Tibial artery (tissue), 4 donors: ENCODE data around the gene RASA3.

Source experiments
- DNase-seq, 2 donors: peaks; one replicate each; pipeline ENCODE4 v3.0.0-alpha.2; 2019
- H3K27ac ChIP-seq, 2 donors: fragments of 200-600 bp; sonication (generic) in 1 of 2; 1 replicate in 1 of 2; 2 replicates in 1 of 2; pipeline ENCODE4 v1.5.1; 2018 to 2019; ENCODE audit warnings: mild to moderate bottlenecking in 1 of 2
- H3K27me3 ChIP-seq, 2 donors: fragments of 200-600 bp; sonication (generic) in 1 of 2; one replicate each; pipeline versions ENCODE4 v1.5.1 to v1.6.0; 2016 to 2019
- H3K36me3 ChIP-seq, 3 donors: fragments of 200-600 bp; sonication (generic) in 2 of 3; one replicate each; pipeline ENCODE4 v1.5.1; 2016 to 2019; ENCODE audit warnings: mild to moderate bottlenecking in 2 of 3
- H3K4me1 ChIP-seq, 4 donors: fragments of 200-600 bp; sonication (generic) in 2 of 4; 1 replicate in 3 of 4; 2 replicates in 1 of 4; pipeline ENCODE4 v1.5.1; 2016 to 2019
- H3K4me3 ChIP-seq, 2 donors: fragments of 200-600 bp; sonication (generic) in 1 of 2; 1 replicate in 1 of 2; 2 replicates in 1 of 2; pipeline ENCODE4 v1.5.1; 2018 to 2019; ENCODE audit warnings: mild to moderate bottlenecking in 2 of 2
- H3K9me3 ChIP-seq, 3 donors: fragments of 200-600 bp; sonication (generic) in 1 of 3; one replicate each; pipeline ENCODE4 v1.5.1; 2016 to 2019
- CTCF ChIP-seq, 2 experiments: fragments of 200-600 bp in 1 of 2; fragments of 450-650 bp in 1 of 2; IDR thresholded peaks; one replicate each; pipeline ENCODE4 v1.5.1; 2017 to 2019; ENCODE audit warnings: antibody characterized with exemption in 2 of 2, mild to moderate bottlenecking in 1 of 2, moderate library complexity in 1 of 2
- intact Hi-C: fragments of 100-400 bp; cut with DNase I; formaldehyde crosslinking; loops from one replicate; pipeline ENCODE4 v1.15.0; 2023; ENCODE audit warnings: low total_unique reads

The RASA3 gene

DNA sequence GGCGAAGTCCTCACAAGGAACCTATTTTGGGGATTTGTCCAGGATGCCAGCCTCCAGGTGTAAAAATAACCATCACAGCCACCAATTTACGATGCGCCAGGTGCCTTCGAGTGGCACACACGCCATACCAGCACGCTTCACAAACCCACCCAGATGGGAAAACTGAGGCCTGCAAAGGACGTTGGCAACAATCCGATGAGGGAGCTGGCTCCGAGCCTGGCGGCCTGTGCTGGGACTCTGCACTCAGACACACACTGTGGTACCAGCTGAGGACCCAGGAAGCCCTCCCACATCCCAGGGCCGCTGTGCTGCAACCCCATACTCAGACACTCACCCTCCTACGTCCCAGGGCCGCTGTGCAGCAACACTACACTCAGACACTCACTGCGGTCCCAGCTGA is 93.5 kb downstream of the RASA3 start:
- Histone ChIP-seq H3K36me3 (peaks cover 0 to 15% (median 0%) of the 10 kb centered on the region in 3 donors), H3K4me1 (peaks cover 0 to 23% (median 15%) of the 10 kb centered on the region in 4 donors), H3K27me3 (no peaks in the 10 kb centered on the region), H3K4me3 (no peak overlapping the region), H3K27ac (no peak overlapping the region), H3K9me3 (no peaks in the 10 kb centered on the region)
- no peak for DNase-seq
- TF ChIP-seq CTCF (IDR thresholded peaks at IDR 0.05): no peak
- intact Hi-C loops: no loop called here

DNA sequence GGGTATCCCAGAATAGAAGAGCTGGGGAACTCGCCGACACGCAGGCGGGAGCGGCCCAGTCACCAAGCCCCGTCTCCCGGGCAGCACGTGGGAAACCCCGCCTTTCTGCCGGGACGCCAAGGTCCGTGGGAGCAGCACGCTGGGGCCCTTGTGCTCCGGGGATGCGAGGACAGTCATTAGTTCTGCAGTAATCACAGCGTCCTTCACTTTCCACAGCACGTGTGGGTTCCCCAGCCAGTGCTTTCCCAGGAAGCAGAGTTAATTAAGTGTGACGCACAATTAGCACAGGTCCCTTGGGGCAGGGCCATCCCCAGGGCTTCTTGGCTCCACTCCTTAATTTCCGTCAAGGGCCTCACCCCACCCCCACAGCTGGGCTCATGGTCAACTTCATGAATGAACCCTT is 94.2 kb downstream of the RASA3 start:
- H3K27ac ChIP-seq: no peak overlapping the region
- intact Hi-C loops: no loop called here
- TF ChIP-seq CTCF (IDR thresholded peaks at IDR 0.05): no peak
- no peaks in the 10 kb centered on the region for H3K27me3 ChIP-seq
- H3K4me1 ChIP-seq: peaks cover 0 to 28% (median 16%) of the 10 kb centered on the region in 4 donors
- H3K9me3 ChIP-seq: no peaks in the 10 kb centered on the region
- DNase-seq: no peak
- peaks cover 0 to 15% (median 0%) of the 10 kb centered on the region in 3 donors for H3K36me3 ChIP-seq
- H3K4me3 ChIP-seq: no peak overlapping the region

DNA sequence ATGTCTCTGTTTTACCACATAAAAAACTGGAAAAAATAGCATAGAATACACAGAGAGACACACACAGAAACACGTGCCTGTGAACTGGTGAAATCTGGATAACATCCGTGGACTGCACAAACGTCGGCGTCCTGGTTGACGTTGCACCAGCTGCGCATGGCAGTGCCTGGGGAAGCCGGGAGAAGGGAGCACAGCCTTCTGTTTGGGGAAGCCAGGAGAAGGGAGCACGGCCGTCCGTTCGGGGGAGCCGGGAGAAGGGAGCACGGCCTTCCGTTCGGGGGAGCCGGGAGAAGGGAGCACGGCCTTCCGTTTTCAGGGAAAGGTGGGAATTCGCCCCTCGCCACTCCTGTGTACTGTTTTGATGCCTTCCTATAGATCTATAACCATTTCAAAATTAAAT is 94.7 kb downstream of the RASA3 start:
- TF ChIP-seq CTCF (IDR thresholded peaks at IDR 0.05): no peak
- H3K27ac ChIP-seq: no peak overlapping the region
- H3K4me3 ChIP-seq: no peak overlapping the region
- H3K9me3 ChIP-seq: no peaks in the 10 kb centered on the region
- peaks cover 0 to 15% (median 0%) of the 10 kb centered on the region in 3 donors for H3K36me3 ChIP-seq
- H3K4me1 ChIP-seq: peaks cover 0 to 28% (median 16%) of the 10 kb centered on the region in 4 donors
- no peak for DNase-seq
- H3K27me3 ChIP-seq: no peaks in the 10 kb centered on the region
- intact Hi-C loops: no loop called here

DNA sequence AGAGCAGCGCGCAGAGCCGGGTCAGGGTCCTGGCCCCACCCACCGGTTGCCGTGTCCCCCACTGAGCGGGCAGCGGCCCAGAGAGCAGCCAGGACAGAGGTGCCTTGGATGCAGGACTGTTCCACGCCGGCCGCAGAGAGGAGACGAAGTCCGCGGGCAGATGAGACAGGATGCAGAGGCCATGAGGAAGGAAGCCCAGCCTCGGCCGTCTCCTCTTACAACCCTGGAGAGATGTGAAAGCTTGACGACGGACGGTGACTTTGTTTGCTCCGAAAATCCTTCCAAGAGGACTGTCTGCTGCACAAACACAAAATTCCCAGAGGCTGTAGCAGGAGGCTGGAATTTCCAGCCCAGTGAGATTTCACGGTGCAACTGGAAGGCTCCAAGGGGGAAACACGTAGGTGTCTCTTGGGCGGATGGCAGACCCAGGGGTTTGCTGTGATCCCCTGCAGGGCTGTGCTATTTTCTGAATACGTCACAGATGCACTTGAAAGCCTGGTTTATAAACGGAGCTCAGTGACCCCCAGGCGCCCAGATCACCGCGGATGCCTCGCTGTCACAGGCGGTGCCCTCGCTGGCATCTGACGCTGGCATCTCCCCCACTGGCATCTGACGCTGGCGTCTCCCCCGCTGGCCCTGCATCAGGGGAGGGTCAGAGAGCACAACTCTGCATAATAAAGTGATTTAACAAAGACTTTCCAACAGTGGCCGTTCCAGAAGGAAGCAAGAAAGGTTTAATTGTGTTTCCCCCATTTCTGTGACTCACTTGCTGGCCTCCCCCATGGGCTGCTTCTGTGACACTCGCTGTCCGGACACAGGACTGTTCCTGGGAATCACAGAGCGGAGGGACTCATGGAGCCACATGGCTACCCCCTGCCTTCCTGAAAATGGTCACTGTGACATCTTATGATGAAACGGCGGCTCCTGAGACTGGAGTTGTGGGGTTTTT is 96.6 kb downstream of the RASA3 start:
- Histone ChIP-seq H3K9me3 (no peaks in the 10 kb centered on the region), H3K27ac (peak overlapping the region; percentile 49 to 62), H3K4me3 (no peak overlapping the region), H3K36me3 (peaks cover 0 to 2% (median 0%) of the 10 kb centered on the region in 3 donors), H3K27me3 (no peaks in the 10 kb centered on the region), H3K4me1 (peaks cover 0 to 45% (median 31%) of the 10 kb centered on the region in 4 donors)
- peak in 1 of 2 donors; percentile 69 for DNase-seq
- TF ChIP-seq CTCF (IDR thresholded peaks at IDR 0.05): no peak
- intact Hi-C loops: no loop called here

GRCh38 chr13:114035186-114035582 is 97.2 kb downstream of the RASA3 start:
- no peaks in the 10 kb centered on the region for H3K9me3 ChIP-seq
- DNase-seq: no peak

More at GRCh38 chr13:114035186-114035582, 97.2 kb downstream of the RASA3 start:
- no peak for TF ChIP-seq CTCF (IDR thresholded peaks at IDR 0.05)
- Histone ChIP-seq H3K27ac (peak overlapping the region; percentile 49 to 62), H3K4me3 (no peak overlapping the region), H3K36me3 (no peaks in the 10 kb centered on the region), H3K27me3 (no peaks in the 10 kb centered on the region), H3K4me1 (peaks cover 0 to 48% (median 31%) of the 10 kb centered on the region in 4 donors)
- intact Hi-C loops: no loop called here
